GM12878 (cell line): Measurements from ENCODE around the gene HMCES. TPM values are rescaled to one million over a fixed set of nuclear protein-coding genes. Genes with fewer than 3 reads are reported as not detected.
A peak's percentile ranks its signal among the peaks of the same experiment; 100 is the strongest.

ENCODE experiments used
- BMI1 ChIP-seq: fragments of 450-650 bp; IDR thresholded peaks from 2 replicates; pipeline ENCODE4 v1.6.1; 2016; ENCODE audit warnings: mild to moderate bottlenecking, moderate library complexity, borderline replicate concordance
- CHD2 ChIP-seq: IDR thresholded peaks from 2 replicates; pipeline ENCODE4 v1.6.1; 2011; ENCODE audit warnings: low read depth, low read length, improper control_type of control experiment, borderline replicate concordance
- DPF2 ChIP-seq: fragments of 450-650 bp; IDR thresholded peaks from 2 replicates; pipeline ENCODE4 v1.6.1; 2017; ENCODE audit warnings: mild to moderate bottlenecking
- GATAD2B ChIP-seq: fragments of 450-650 bp; conservative IDR thresholded peaks from 2 replicates; pipeline ENCODE4 v1.6.1; 2017; ENCODE audit warnings: low read depth, mild to moderate bottlenecking, moderate library complexity
- HDGF ChIP-seq: fragments of 450-650 bp; IDR thresholded peaks from 2 replicates; pipeline ENCODE4 v1.6.1; 2016; ENCODE audit warnings: antibody characterized with exemption
- IKZF1 ChIP-seq: fragments of 450-650 bp; conservative IDR thresholded peaks from 2 replicates; pipeline ENCODE4 v1.6.1; 2017; ENCODE audit warnings: antibody characterized with exemption, mild to moderate bottlenecking
- KAT2A ChIP-seq: conservative IDR thresholded peaks from 2 replicates; pipeline ENCODE4 v1.6.1; 2011; ENCODE audit warnings: low read depth, low read length; ENCODE audit not compliant: control insufficient read depth
- MEF2B ChIP-seq: fragments of 450-650 bp; IDR thresholded peaks from 2 replicates; pipeline ENCODE4 v1.6.1; 2018; ENCODE audit warnings: mild to moderate bottlenecking, moderate library complexity; ENCODE audit not compliant: partially characterized antibody, poor library complexity, severe bottlenecking
- SMAD1 ChIP-seq: fragments of 450-650 bp; IDR thresholded peaks from 2 replicates; pipeline ENCODE4 v1.6.1; 2018; ENCODE audit warnings: mild to moderate bottlenecking, low read depth; ENCODE audit not compliant: partially characterized antibody
- SMARCA5 ChIP-seq: fragments of 450-650 bp; IDR thresholded peaks from 2 replicates; pipeline ENCODE4 v1.6.1; 2017; ENCODE audit warnings: mild to moderate bottlenecking
- SUZ12 ChIP-seq: fragments of 200-600 bp; sonication (generic); IDR thresholded peaks from one replicate; pipeline ENCODE4 v1.6.1; 2018; ENCODE audit warnings: antibody characterized with exemption, mild to moderate bottlenecking; ENCODE audit not compliant: unreplicated experiment
- TAF1 ChIP-seq: IDR thresholded peaks from 2 replicates; pipeline ENCODE4 v1.6.1; 2011; ENCODE audit warnings: mild to moderate bottlenecking, low read depth, low read length, borderline replicate concordance
- TCF7 ChIP-seq: IDR thresholded peaks from 2 replicates; pipeline ENCODE4 v1.6.1; 2014; ENCODE audit warnings: antibody characterized with exemption, borderline replicate concordance
- ZBED1 ChIP-seq: IDR thresholded peaks from 2 replicates; pipeline ENCODE4 v1.6.1; 2016; ENCODE audit warnings: borderline replicate concordance
- ZNF207 ChIP-seq: fragments of 450-650 bp; IDR thresholded peaks from 2 replicates; pipeline ENCODE4 v1.6.1; 2014; ENCODE audit warnings: antibody characterized with exemption, mild to moderate bottlenecking, borderline replicate concordance
- polyA plus RNA-seq, 11 experiments: library from polyadenylated mRNA; depleted of rRNA in 4 of 11; unstranded in 6 of 11; stranded (reverse) in 5 of 11; fragments of >200 nt; fragmentation: Nextera tagmentation in 4 of 11; fragmentation: Illumina TruSeq in 1 of 11; extraction: Ambion mirVana in 4 of 11; extraction: Trizol in 1 of 11; gene quantifications; 1 replicate in 1 of 11; 2 replicates in 10 of 11; pipeline versions ENCODE4 v1.2.1 to v1.2.3, GENCODE V29; 2011 to 2016; ENCODE audit warnings: inconsistent platforms in 2 of 11, missing spikeins in 2 of 11, low read depth in 1 of 11
- total RNA-seq, 4 experiments: library from RNA; depleted of rRNA in 3 of 4; stranded (reverse); fragments of >200 nt in 3 of 4; fragmentation: Illumina TruSeq in 1 of 4; extraction: Trizol in 1 of 4; gene quantifications; 2 replicates each; pipeline versions ENCODE4 v1.2.1 to v1.2.3, GENCODE V29; 2013 to 2021
- TF ChIP-seq, protein P1 (sequence below): IDR thresholded peaks from 2 replicates; pipeline ENCODE4 v1.6.1; 2011; ENCODE audit warnings: mild to moderate bottlenecking, low read depth, low read length, moderate library complexity; ENCODE audit not compliant: insufficient replicate concordance
- TF ChIP-seq, protein P2 (sequence below): IDR thresholded peaks from 2 replicates; pipeline ENCODE4 v1.6.1; 2012; ENCODE audit warnings: improper control_type of control experiment, low read depth, low read length; ENCODE audit not compliant: insufficient replicate concordance
- TF ChIP-seq, protein P3 (sequence below): fragments of 450-650 bp; IDR thresholded peaks from 2 replicates; pipeline ENCODE4 v1.6.1; 2016; ENCODE audit warnings: mild to moderate bottlenecking
- TF ChIP-seq, protein P4 (sequence below): fragments of 450-650 bp; IDR thresholded peaks from 2 replicates; pipeline ENCODE4 v1.6.1; 2016; ENCODE audit warnings: mild to moderate bottlenecking

The HMCES gene
- total and polyA plus RNA-seq, 10 of the 15 experiments (the other 5 are each of a cell fraction or from before 2014, with no cell fraction given), result 12.4 to 49.8 (median 27.0) TPM

DNA sequence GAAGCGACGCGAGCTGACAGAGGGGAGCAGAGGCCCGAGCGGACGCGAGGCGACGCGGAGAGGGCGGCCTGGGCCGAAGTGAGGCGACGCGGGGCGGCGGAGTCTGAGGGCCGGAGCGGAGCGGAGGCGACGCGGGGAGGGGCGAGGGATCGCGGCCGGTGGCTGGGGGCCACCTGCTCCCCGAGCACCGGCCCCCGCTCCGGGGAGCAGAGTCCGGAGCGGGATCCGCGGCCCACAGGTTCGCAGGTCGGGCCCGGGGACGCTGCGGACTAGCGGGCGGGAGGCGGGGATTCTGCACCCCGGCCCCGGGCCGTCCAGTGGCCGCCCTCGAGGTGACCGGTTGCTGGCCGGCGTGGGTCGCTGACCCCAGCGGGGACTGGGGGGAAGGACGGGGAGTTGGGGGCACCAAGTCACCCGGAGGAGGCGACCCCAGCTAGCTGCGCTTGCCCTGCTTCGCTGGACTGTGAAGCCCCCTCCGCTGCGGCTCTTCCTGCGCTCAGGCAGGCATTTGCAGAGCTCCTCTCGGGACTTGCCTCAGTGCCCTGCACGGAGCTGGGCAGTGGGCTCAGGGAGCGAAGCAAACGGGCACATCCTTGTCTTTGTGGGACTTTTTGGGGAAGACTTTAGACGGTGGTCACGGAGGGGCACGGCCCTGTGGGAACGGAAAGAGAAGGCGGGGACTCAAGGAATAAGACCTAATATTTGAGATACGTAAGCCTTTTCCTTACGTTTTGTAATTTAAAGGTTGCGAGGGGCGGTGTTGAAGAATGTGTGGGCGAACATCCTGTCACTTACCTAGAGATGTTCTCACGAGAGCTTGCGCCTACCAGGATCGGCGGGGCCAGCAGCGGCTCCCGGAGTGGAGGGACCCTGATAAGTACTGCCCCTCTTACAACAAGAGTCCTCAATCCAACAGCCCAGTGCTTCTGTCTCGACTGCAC is 566 bp downstream of the HMCES start (continued):
- TF ChIP-seq, protein P1, sequence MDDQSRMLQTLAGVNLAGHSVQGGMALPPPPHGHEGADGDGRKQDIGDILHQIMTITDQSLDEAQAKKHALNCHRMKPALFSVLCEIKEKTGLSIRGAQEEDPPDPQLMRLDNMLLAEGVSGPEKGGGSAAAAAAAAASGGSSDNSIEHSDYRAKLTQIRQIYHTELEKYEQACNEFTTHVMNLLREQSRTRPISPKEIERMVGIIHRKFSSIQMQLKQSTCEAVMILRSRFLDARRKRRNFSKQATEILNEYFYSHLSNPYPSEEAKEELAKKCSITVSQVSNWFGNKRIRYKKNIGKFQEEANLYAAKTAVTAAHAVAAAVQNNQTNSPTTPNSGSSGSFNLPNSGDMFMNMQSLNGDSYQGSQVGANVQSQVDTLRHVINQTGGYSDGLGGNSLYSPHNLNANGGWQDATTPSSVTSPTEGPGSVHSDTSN, result peak; percentile 37
- peak; percentile 79 for TF ChIP-seq GATAD2B
- 0 out of 2 replicates have a peak, but pooled peaks have one; percentile 72 for TF ChIP-seq HDGF
- TF ChIP-seq TAF1, result 0 out of 2 replicates have a peak, but pooled peaks have one; percentile 13
- no peak for TF ChIP-seq TCF7
- TF ChIP-seq, protein P2, sequence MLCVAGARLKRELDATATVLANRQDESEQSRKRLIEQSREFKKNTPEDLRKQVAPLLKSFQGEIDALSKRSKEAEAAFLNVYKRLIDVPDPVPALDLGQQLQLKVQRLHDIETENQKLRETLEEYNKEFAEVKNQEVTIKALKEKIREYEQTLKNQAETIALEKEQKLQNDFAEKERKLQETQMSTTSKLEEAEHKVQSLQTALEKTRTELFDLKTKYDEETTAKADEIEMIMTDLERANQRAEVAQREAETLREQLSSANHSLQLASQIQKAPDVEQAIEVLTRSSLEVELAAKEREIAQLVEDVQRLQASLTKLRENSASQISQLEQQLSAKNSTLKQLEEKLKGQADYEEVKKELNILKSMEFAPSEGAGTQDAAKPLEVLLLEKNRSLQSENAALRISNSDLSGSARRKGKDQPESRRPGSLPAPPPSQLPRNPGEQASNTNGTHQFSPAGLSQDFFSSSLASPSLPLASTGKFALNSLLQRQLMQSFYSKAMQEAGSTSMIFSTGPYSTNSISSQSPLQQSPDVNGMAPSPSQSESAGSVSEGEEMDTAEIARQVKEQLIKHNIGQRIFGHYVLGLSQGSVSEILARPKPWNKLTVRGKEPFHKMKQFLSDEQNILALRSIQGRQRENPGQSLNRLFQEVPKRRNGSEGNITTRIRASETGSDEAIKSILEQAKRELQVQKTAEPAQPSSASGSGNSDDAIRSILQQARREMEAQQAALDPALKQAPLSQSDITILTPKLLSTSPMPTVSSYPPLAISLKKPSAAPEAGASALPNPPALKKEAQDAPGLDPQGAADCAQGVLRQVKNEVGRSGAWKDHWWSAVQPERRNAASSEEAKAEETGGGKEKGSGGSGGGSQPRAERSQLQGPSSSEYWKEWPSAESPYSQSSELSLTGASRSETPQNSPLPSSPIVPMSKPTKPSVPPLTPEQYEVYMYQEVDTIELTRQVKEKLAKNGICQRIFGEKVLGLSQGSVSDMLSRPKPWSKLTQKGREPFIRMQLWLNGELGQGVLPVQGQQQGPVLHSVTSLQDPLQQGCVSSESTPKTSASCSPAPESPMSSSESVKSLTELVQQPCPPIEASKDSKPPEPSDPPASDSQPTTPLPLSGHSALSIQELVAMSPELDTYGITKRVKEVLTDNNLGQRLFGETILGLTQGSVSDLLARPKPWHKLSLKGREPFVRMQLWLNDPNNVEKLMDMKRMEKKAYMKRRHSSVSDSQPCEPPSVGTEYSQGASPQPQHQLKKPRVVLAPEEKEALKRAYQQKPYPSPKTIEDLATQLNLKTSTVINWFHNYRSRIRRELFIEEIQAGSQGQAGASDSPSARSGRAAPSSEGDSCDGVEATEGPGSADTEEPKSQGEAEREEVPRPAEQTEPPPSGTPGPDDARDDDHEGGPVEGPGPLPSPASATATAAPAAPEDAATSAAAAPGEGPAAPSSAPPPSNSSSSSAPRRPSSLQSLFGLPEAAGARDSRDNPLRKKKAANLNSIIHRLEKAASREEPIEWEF, result peak; percentile 20
- TF ChIP-seq SMAD1, result no peak
- peak; percentile 81 for TF ChIP-seq DPF2
- no peak for TF ChIP-seq BMI1
- TF ChIP-seq, protein P3, sequence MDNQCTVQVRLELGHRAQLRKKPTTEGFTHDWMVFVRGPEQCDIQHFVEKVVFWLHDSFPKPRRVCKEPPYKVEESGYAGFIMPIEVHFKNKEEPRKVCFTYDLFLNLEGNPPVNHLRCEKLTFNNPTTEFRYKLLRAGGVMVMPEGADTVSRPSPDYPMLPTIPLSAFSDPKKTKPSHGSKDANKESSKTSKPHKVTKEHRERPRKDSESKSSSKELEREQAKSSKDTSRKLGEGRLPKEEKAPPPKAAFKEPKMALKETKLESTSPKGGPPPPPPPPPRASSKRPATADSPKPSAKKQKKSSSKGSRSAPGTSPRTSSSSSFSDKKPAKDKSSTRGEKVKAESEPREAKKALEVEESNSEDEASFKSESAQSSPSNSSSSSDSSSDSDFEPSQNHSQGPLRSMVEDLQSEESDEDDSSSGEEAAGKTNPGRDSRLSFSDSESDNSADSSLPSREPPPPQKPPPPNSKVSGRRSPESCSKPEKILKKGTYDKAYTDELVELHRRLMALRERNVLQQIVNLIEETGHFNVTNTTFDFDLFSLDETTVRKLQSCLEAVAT, result peak; percentile 56
- peak; percentile 48 for TF ChIP-seq IKZF1
- TF ChIP-seq SMARCA5, result 0 out of 2 replicates have a peak, but pooled peaks have one; percentile 23
- TF ChIP-seq ZNF207, result no peak
- TF ChIP-seq, protein P4, sequence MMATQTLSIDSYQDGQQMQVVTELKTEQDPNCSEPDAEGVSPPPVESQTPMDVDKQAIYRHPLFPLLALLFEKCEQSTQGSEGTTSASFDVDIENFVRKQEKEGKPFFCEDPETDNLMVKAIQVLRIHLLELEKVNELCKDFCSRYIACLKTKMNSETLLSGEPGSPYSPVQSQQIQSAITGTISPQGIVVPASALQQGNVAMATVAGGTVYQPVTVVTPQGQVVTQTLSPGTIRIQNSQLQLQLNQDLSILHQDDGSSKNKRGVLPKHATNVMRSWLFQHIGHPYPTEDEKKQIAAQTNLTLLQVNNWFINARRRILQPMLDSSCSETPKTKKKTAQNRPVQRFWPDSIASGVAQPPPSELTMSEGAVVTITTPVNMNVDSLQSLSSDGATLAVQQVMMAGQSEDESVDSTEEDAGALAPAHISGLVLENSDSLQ, result peak; percentile 88
- TF ChIP-seq SUZ12, result no peak
- peak; percentile 81 for TF ChIP-seq CHD2
- 0 out of 2 replicates have a peak, but pooled peaks have one; percentile 10 for TF ChIP-seq ZBED1
- TF ChIP-seq MEF2B, result no peak
- no peak for TF ChIP-seq KAT2A
